CD14-positive monocyte (primary cell): Measurements from ENCODE around the gene LDLRAD4. TPM values are rescaled to one million over a fixed set of nuclear protein-coding genes. Genes with fewer than 3 reads are reported as not detected.

Experiments
- DNase-seq, 3 donors: peaks; one replicate each; pipeline ENCODE4 v3.0.0-alpha.2; 2011 to 2022
- H2AFZ ChIP-seq: 2 replicates; pipeline ENCODE4 v1.6.0; 2012; ENCODE audit warnings: mild to moderate bottlenecking, low read depth, low read length, inconsistent platforms; ENCODE audit not compliant: insufficient read depth, poor library complexity, severe bottlenecking
- H3K27ac ChIP-seq, 2 donors: 1 replicate in 1 of 2; 2 replicates in 1 of 2; pipeline ENCODE4 v1.5.1; 2012 to 2013; ENCODE audit warnings: low read length in 2 of 2, control low read depth in 1 of 2, inconsistent platforms in 1 of 2, low read depth in 1 of 2, mild to moderate bottlenecking in 1 of 2
- H3K27me3 ChIP-seq, 2 donors: one replicate each; pipeline versions ENCODE4 v1.6.0 to v1.6.1; 2011 to 2013; ENCODE audit warnings: low read length in 2 of 2; ENCODE audit not compliant: control insufficient read depth in 2 of 2, insufficient read depth in 2 of 2
- H3K36me3 ChIP-seq, 2 donors: replicated peaks in 1 of 2; 1 replicate in 1 of 2; 2 replicates in 1 of 2; pipeline versions ENCODE4 v1.5.1 to v1.6.1; 2012 to 2013; ENCODE audit warnings: low read length in 2 of 2, control low read depth in 1 of 2, inconsistent platforms in 1 of 2, mild to moderate bottlenecking in 1 of 2; ENCODE audit not compliant: insufficient read depth in 2 of 2, control insufficient read depth in 1 of 2
- H3K4me1 ChIP-seq, 2 donors: 1 replicate in 1 of 2; 2 replicates in 1 of 2; pipeline versions ENCODE4 v1.5.1 to v1.6.1; 2012 to 2013; ENCODE audit warnings: low read length in 2 of 2, control low read depth in 1 of 2, inconsistent platforms in 1 of 2, mild to moderate bottlenecking in 1 of 2, moderate library complexity in 1 of 2; ENCODE audit not compliant: insufficient read depth in 2 of 2, control insufficient read depth in 1 of 2
- H3K4me2 ChIP-seq: replicated peaks from 2 replicates; pipeline ENCODE3; 2012; ENCODE audit warnings: low read length, moderate library complexity, mild to moderate bottlenecking; ENCODE audit not compliant: poor library complexity, severe bottlenecking; ENCODE audit errors: extremely low read depth
- H3K4me3 ChIP-seq, 3 experiments: fragments of 200-600 bp in 1 of 3; sonication (generic) in 1 of 3; replicated peaks in 1 of 3; 1 replicate in 2 of 3; 2 replicates in 1 of 3; pipeline ENCODE4 v1.5.1; 2011 to 2013; ENCODE audit warnings: low read length in 3 of 3, mild to moderate bottlenecking in 3 of 3, control low read depth in 2 of 3, low read depth in 2 of 3, inconsistent platforms in 1 of 3, moderate library complexity in 1 of 3
- H3K79me2 ChIP-seq: 2 replicates; pipeline ENCODE4 v1.6.0; 2012; ENCODE audit warnings: mild to moderate bottlenecking, control low read depth, inconsistent platforms, low read length, moderate library complexity; ENCODE audit not compliant: insufficient read depth
- H3K9ac ChIP-seq: 2 replicates; pipeline ENCODE4 v1.6.0; 2017; ENCODE audit warnings: low read length, mild to moderate bottlenecking; ENCODE audit not compliant: insufficient read depth, poor library complexity, severe bottlenecking
- H3K9me3 ChIP-seq, 2 donors: replicated peaks in 1 of 2; 1 replicate in 1 of 2; 2 replicates in 1 of 2; pipeline versions ENCODE4 v1.5.1 to v1.6.1; 2012 to 2013; ENCODE audit warnings: low read length in 2 of 2, control low read depth in 1 of 2; ENCODE audit not compliant: control insufficient read depth in 1 of 2, insufficient read depth in 1 of 2
- H4K20me1 ChIP-seq: 2 replicates; pipeline ENCODE4 v1.6.0; 2012; ENCODE audit warnings: mild to moderate bottlenecking, low read length, control low read depth, moderate library complexity; ENCODE audit not compliant: insufficient read depth
- H3K27ac Mint-ChIP-seq, 7 donors: one replicate each; pipeline ENCODE4 v1.8.0; 2020; ENCODE audit warnings: mild to moderate bottlenecking in 7 of 7, mixed read lengths in 7 of 7, moderate library complexity in 6 of 7, inconsistent platforms in 2 of 7
- H3K27me3 Mint-ChIP-seq, 3 donors: one replicate each; pipeline ENCODE4 v1.8.0; 2021 to 2022; ENCODE audit warnings: low read depth in 3 of 3, mild to moderate bottlenecking in 3 of 3, mixed read lengths in 3 of 3, moderate library complexity in 3 of 3, inconsistent platforms in 1 of 3
- H3K36me3 Mint-ChIP-seq, 2 donors: one replicate each; pipeline ENCODE4 v1.8.0; 2020; ENCODE audit warnings: mixed read lengths in 2 of 2, inconsistent platforms in 1 of 2, mild to moderate bottlenecking in 1 of 2
- H3K4me1 Mint-ChIP-seq: one replicate; pipeline ENCODE4 v1.8.0; 2020; ENCODE audit warnings: mild to moderate bottlenecking, mixed read lengths
- H3K4me3 Mint-ChIP-seq, 2 donors: one replicate each; pipeline ENCODE4 v1.8.0; 2020; ENCODE audit warnings: mild to moderate bottlenecking in 2 of 2, mixed read lengths in 2 of 2, moderate library complexity in 1 of 2
- H3K9me3 Mint-ChIP-seq, 7 donors: one replicate each; pipeline ENCODE4 v1.8.0; 2020 to 2022; ENCODE audit warnings: mixed read lengths in 7 of 7, mild to moderate bottlenecking in 6 of 7, moderate library complexity in 6 of 7, inconsistent platforms in 2 of 7
- WGBS: methylation state at CpG from one replicate; pipeline ENCODE4 v1.1.5; 2013; ENCODE audit warnings: missing lambda C conversion rate; ENCODE audit not compliant: insufficient coverage; 5-methylcytosine and 5-hydroxymethylcytosine counted together
- intact Hi-C, 2 donors: fragments of 100-400 bp; cut with micrococcal nuclease; formaldehyde crosslinking; loops; one replicate each; pipeline versions ENCODE4 v1.15.0 to v1.15.1; 2023
- polyA plus RNA-seq, 3 donors: library from polyadenylated mRNA; depleted of rRNA in 1 of 3; unstranded in 2 of 3; stranded (reverse) in 1 of 3; fragments of 300-500 nt in 2 of 3; fragments of >200 nt in 1 of 3; fragmentation: Illumina TruSeq in 2 of 3; gene quantifications; 1 replicate in 2 of 3; 2 replicates in 1 of 3; pipeline ENCODE4 v1.2.3, GENCODE V29; 2012 to 2021
- TF ChIP-seq, protein P1 (sequence below): fragments of 200-600 bp; IDR thresholded peaks from one replicate; pipeline ENCODE4 v1.8.0; 2022; ENCODE audit warnings: antibody characterized with exemption, mild to moderate bottlenecking

Gene LDLRAD4
- polyA plus RNA-seq, 3 donors, result 13.5 to 15.4 (median 13.8) TPM

DNA sequence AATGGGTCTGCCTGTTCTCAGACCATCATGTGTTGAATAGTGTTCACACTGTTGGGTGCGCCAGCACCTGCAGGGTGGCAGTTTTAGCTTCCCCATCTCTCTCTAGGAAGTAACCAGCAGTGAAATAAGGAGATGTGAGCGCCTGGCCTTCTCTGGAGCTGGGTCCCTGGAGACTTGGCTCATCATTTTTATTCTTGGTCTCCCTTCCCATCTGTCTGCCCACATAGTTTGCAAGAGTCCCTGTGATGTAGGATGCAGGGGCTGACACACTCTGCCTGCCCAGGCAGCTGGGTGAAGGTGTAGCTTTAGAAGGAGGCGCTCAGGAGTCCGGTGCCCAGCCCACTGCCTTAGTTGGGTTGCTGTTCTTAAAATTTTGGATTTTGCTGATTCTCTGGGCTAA lies 172.2 kb downstream of the LDLRAD4 start:
- WGBS, result no CpG with 5 or more reads among the region's 4 CpGs
- Histone ChIP-seq H3K27ac (no peak overlapping the region), H3K36me3 (no peaks in the 10 kb centered on the region), H3K4me2 (no peak overlapping the region), H3K4me1 (no peaks in the 10 kb centered on the region), H3K27me3 (no peaks in the 10 kb centered on the region), H3K4me3 (no peak overlapping the region), H2AFZ (no peak overlapping the region), H3K9me3 (no peaks in the 10 kb centered on the region), H3K79me2 (no peaks in the 10 kb centered on the region), H3K9ac (no peak overlapping the region), H4K20me1 (peaks cover 11% of the 10 kb centered on the region)
- H3K27me3 Mint-ChIP-seq, result peaks cover 3% of the 10 kb centered on the region in 3 donors
- peak overlapping the region in 4 of 7 donors; percentile 10 to 28 (median 18) for H3K27ac Mint-ChIP-seq
- TF ChIP-seq, protein P1, sequence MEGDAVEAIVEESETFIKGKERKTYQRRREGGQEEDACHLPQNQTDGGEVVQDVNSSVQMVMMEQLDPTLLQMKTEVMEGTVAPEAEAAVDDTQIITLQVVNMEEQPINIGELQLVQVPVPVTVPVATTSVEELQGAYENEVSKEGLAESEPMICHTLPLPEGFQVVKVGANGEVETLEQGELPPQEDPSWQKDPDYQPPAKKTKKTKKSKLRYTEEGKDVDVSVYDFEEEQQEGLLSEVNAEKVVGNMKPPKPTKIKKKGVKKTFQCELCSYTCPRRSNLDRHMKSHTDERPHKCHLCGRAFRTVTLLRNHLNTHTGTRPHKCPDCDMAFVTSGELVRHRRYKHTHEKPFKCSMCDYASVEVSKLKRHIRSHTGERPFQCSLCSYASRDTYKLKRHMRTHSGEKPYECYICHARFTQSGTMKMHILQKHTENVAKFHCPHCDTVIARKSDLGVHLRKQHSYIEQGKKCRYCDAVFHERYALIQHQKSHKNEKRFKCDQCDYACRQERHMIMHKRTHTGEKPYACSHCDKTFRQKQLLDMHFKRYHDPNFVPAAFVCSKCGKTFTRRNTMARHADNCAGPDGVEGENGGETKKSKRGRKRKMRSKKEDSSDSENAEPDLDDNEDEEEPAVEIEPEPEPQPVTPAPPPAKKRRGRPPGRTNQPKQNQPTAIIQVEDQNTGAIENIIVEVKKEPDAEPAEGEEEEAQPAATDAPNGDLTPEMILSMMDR, result no peak
- H3K4me1 Mint-ChIP-seq, result no peaks in the 10 kb centered on the region
- intact Hi-C loops, result no loop called here
- H3K36me3 Mint-ChIP-seq, result peaks cover 3 to 7% of the 10 kb centered on the region in 2 donors
- H3K9me3 Mint-ChIP-seq, result no peaks in the 10 kb centered on the region
- DNase-seq, result no peak
- H3K4me3 Mint-ChIP-seq, result no peak overlapping the region

DNA sequence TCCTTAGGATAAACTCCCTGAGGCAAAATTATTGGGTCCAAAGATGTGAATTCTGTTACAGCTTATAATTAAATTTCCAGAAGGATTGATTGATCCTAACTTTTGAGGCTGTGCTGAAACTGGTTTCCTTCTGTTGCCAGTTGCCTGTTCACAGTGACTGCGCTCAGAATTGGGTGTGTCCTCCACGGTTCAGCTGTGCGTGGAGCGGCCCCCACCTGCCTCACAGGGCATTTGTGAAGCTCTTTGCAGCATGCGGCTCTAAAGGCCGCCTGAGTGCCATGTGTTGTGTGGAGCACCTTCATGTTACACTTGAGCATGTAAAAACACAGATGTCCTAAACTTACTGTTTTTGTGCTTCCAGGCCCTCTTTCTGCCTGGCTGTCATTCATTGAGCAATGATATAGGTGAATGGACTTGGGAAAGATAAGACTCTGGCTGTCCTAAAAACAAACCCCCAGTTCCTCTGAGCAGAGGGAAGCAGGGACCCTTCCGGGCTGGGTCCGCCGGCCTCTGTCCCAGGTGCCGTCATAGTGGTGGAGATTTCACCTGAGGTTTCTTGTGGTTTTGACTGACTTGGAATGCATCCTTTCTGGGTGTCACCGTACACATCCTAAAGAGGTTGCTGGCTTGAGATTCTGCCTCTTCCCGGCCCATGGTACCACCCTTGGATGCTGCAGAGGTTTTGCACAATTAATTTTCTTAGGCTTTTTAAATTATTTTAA lies 173.6 kb downstream of the LDLRAD4 start:
- intact Hi-C loops, result no loop called here

More for the DNA sequence above, 173.6 kb downstream of the LDLRAD4 start:
- H4K20me1 ChIP-seq, result peaks cover 8% of the 10 kb centered on the region
- H3K4me3 ChIP-seq, result no peak overlapping the region
- H3K27ac ChIP-seq, result no peak overlapping the region
- peaks cover 3 to 7% of the 10 kb centered on the region in 2 donors for H3K36me3 Mint-ChIP-seq
- H3K9me3 ChIP-seq, result no peaks in the 10 kb centered on the region
- no peak overlapping the region for H3K4me3 Mint-ChIP-seq
- H3K4me1 ChIP-seq, result no peaks in the 10 kb centered on the region
- TF ChIP-seq, protein P1, result no peak
- H3K27me3 ChIP-seq, result no peaks in the 10 kb centered on the region
- no peaks in the 10 kb centered on the region for H3K4me1 Mint-ChIP-seq
- no peak overlapping the region for H3K4me2 ChIP-seq
- 95% methylated on average over 11 of the region's 12 CpGs for WGBS
- no peaks in the 10 kb centered on the region for H3K9me3 Mint-ChIP-seq
- H3K27me3 Mint-ChIP-seq, result peaks cover 0 to 3% (median 3%) of the 10 kb centered on the region in 3 donors
- H2AFZ ChIP-seq, result no peak overlapping the region
- no peak overlapping the region for H3K9ac ChIP-seq
- no peak for DNase-seq
- H3K36me3 ChIP-seq, result no peaks in the 10 kb centered on the region
- H3K27ac Mint-ChIP-seq, result no peak overlapping the region
- no peaks in the 10 kb centered on the region for H3K79me2 ChIP-seq
